HT1080 (cell line): ENCODE results near the gene ABCA1. TPM values are rescaled to one million over a fixed set of nuclear protein-coding genes. Genes with fewer than 3 reads are reported as not detected.
"Not testable (repeated sequence)": the region's sequence is repeated elsewhere in the genome, so short reads cannot be mapped to it uniquely, and the experiment has no call there.

Source experiments
- DNase-seq: peaks from one replicate; pipeline ENCODE4 v3.0.0-alpha.2; 2015; ENCODE audit warnings: low read depth
- total RNA-seq: library from RNA; depleted of rRNA; stranded (reverse); fragments of >200 nt; shearing (Covaris generic); gene quantifications from 2 replicates; pipeline ENCODE4 v1.2.3, GENCODE V29; 2014

The ABCA1 gene
- total RNA-seq, 1 experiment from 2014 or later: 6.4 TPM

DNA sequence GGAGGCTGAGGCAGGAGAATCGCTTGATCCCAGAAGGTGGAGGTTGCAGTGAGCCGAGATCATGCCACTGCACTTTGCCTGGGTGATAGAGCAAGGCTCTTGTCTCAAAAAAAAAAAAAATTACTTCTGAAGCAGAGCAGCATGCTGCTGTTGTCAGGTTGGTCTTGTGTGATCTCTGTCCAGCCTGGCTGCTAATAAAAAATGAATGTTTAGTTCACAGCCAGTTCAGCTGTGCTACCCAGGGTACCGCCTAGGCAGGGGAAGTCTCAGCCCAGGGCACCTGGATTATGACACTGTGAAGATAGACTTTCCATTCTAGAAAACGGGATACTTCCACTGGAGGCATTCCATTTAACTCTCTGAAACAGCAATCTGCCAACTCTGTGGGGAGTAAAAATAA is 23.5 kb upstream of the ABCA1 start:
- no peak for DNase-seq

DNA sequence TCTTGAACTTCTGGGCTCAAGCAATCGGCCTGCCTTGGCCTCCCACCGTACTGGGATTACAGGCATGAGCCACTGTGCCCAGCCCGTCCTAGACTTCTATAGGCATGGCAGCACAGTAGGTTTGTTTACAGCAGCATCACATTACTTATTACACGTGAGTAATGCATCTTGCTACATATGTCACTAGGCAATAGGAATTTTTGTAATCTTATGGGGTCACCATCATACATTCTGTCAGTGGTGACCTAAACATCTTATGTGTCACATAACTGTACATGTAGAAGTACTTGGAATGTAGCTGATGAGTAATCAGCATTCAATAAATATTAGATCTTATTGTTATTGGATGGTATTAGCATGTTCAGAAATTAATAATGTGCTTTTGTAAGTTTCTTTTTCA is 22.9 kb upstream of the ABCA1 start:
- DNase-seq: no peak

DNA sequence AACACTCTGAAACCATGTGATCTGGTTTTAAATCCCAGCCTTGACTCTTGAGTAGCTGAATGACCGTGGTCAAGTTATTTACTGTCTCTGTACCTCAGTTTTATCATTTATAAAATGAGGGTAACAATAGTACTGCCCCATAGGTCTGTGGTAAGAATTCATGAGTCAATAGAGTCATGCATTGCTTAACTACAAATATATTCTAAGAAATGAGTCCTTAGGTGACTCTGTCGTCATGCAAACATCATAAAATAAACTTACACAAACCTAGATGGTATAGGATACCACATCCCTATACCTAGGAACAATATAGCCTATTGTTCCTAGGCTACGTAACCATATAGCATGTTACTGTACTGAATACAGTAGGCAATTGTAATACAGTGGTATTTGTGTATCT is 20.3 kb upstream of the ABCA1 start:
- DNase-seq: peak; percentile 37

DNA sequence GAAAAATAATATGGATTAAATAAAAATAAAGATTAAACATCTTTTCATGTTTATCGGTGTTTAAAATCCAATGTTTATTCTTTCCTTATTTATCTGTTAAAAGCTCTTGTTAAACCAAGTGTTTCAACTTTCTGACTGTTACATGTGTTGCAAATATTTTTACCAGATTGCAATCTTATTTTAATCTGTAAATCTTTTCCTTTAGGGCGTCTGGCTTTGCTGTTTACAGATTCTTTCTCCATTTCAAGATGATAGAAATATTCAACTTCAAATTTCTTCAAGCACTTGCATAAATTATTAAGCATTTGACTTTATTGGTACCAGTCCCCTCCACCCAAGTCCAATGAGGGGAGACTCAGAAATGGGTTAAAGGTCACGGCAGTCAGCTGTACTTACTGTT is 16.9 kb upstream of the ABCA1 start:
- no peak for DNase-seq

DNA sequence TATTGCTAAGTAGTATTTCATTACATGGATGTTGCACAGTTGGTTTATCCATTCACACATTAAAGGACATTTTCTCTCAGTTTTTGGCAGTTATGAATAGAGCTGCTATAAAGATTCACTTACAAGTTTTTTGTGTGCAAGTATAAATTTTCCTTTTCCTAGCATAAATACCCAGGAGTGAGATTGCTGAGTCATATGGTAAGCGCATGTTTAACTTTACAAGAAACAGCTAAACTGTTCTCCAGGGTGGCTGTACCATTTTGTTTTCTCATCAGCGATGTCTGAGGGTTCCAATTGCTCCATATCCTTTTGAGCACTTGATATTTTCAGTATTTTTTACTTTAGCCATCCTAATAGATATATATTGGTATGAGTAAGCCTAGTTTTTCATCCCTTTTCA is 16.4 kb upstream of the ABCA1 start:
- peak; percentile 6 for DNase-seq

DNA sequence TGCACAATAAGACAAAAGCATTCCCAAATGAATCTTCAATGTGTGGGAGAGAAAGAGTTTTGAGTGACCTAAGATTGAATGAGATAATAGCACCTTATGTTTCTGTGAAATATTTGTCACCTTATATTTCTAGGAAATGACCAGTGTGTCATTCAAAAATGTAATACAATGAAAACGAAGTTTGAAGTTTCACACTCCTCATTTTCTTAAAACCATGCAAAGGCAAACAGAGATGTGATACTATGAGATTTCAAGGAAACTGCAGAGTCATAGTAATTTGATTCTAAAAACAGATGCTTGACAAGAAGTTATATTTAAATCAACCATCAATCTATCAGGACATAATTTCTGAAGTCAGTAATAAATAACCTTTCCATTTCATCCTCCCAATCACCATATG is 13.6 kb upstream of the ABCA1 start:
- DNase-seq: no peak

DNA sequence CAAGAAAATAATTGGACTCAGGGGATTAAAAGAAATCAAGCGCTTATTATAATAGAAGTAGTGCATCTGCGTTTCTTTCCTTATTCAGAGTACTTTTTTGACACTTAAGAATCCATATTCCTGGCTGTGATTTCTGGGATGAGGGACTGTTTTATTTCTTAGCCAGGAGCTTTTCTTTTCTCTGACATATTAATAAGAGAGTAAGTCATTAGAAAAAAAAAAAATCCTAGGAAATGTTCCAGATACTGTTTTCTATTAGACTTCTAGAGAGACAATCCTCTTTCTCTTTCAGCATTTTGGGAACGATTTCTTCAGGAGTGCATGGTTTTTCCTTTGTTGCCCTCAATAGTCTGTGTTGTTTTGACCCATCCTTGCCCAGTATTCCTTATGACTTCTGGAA is 8.3 kb upstream of the ABCA1 start:
- DNase-seq: no peak

DNA sequence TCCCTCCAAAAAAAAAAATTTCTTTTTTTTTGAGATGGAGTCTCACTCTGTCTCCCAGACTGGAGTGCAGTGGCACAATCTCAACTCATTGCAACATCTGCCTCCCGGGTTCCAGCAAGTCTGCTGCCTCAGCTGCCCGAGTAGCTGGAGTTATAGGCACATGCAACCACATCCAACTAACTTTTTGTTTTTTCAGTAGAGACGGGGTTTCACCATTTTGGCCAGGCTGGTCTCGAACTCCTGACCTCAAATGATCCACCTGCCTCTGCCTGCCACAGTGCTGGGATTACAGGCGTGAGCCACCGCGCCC is 7.5 kb upstream of the ABCA1 start:
- DNase-seq: not testable (repeated sequence)

DNA sequence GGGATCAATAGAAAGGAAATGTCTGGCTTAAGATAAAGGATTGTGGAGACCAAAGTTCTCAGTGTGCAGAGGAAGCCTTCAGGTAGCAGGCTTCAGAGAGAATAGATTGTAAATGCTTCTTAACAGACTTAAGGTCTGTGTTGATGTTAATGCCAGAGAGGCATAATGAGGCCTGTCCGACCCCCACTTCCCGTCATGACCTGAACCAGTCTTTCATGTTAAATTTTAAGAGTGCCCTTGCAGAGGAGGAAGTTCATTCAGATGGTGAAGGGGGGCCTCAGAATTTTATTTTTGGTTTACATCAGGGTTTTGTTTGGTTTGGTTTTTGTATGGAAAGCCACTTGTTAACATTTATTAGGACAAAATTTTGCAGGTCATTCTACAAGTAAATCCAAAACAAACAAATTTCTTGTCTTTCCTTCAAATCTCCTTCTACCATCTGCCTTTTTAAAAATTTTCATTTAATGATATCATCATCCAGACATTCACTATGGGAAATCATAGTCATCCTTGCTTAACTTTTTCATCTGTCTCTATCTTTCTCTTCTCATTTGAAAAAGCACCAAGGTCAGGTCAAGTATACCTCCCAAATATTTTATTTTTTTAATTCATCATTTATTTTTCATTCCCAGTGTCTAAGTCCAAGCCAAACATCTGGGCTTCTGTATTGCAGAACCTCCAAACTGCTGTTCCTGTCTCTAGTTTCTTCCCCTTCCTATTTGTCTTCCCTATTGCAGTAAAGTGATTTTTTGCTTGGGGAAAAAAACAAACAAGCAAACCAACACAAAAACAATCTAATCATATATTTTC is 6.9 kb upstream of the ABCA1 start:
- DNase-seq: no peak

DNA sequence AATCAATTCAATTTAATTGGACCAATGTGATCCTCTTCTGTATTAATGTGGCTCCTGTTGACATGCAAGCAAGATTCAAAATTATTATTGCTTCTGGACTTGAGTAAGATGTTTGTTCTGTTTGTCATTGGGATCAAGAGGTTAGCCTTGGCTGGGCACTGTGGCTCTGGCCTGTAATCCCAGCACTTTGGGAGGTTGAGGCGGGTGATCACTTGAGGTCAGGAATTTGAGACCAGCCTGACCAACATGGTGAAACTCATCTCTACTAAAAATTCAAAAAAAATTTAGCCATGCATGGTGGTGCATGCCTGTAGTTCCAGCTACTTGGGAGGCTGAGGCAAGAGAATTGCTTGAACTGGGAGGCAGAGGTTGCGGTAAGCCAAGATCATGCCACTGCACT is 5.1 kb upstream of the ABCA1 start:
- DNase-seq: not testable (repeated sequence)

DNA sequence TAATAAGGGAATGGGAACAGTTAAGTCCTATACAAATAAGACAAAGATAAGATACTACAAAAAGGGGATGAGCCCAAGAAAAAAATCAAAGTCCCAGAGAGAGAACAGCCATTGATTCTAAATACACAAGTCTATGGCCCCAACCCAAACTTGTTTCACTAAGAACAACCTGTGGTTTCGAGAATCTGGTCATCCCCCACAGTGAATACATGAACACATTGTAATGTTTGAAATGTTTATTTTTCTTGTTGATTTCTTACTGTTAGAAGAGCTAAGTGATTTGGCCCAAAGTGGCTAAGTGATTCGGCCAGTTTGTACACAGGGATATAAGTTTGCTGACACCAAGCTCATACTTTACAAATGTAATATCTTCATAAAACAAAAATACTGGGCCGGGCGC is 3.3 kb upstream of the ABCA1 start:
- no peak for DNase-seq

DNA sequence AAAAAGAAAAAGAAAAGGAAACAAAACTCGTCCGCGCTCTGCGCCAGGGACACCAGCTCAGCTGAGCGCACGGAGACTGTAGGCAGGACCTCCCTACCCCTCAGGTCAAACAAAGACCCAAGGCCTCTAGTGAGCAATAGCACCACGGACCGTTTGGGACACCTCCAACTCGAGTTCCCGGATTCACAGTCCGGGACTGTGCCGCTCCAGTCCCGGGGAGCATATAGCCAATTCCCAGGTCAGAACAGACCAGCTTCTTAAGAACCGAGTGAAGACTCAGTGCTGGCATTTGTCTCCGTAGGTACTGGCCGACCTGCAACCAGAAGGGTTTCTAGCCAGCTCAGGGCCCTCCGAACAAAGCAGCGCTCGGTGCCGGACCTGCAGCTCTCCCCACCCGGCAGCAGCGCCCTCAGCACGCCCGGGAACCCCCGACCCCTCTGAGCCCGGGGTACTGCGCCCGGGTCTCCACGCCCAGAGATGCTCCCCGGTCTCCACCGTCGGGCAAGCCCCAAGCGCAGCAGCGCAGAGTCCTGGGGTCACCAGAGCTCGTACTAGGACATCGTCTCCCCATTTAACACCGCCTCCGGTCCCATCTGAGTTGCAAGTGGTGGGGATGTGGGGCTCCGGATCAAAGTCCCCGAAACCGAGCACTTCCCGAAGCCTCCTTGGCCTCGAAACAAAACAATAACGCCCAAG is 591 bp downstream of the ABCA1 start:
- peak; percentile 16 for DNase-seq

DNA sequence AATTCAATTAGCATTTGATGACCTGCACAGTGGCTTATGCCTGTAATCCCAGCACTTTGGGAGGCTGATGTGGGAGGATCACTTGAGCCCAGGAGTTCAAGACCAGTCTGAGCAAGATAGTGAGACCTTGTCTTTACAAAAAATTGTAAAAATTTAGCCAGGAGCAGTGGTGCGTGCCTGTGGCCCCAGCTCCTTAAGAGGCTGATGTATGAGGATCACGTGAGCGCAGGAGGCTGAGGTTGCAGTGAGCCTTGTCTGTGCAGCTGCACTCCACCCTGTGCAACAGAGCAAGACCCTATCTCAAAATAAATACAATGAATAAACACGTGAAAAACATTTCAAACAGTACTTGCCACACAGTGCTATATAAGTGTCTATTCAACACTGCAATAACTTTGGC is 4.2 kb downstream of the ABCA1 start:
- no peak for DNase-seq

DNA sequence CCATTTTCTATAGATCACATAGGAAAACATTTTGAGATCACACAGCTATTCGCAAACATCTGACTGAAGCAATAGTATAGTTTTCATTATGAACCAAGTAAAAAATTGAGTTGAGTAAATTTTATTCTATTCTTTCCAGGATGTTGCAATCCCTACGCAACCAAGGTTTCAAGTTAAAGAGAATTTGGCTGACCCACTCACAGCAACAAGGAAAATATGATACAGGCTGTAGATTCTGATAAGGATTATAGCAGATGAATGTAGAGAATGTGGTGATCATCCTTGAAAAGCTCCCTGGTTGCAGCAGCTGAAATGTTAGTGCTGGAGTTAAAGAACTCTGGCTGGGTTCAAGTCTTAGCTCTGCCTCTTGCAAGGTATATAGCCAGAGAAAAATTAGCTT is 4.7 kb downstream of the ABCA1 start:
- no peak for DNase-seq

DNA sequence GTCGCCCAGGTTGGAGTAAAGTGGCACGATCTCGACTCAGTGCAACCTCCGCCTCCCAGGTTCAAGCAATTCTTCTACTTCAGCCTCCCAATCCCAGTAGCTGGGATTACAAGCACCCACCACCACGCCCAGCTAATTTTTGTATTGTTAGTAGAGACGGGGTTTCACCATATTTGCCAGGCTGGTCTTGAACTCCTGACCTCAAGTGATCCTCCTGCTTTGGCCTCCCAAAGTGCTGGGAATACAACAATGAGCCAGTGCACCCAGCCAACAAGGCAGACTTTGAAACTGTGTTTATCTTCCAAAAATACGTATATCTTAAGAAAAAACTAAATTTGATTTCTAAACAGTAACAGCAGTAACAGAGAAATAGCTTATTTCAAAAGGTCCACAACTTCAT is 5.2 kb downstream of the ABCA1 start:
- DNase-seq: not testable (repeated sequence)

DNA sequence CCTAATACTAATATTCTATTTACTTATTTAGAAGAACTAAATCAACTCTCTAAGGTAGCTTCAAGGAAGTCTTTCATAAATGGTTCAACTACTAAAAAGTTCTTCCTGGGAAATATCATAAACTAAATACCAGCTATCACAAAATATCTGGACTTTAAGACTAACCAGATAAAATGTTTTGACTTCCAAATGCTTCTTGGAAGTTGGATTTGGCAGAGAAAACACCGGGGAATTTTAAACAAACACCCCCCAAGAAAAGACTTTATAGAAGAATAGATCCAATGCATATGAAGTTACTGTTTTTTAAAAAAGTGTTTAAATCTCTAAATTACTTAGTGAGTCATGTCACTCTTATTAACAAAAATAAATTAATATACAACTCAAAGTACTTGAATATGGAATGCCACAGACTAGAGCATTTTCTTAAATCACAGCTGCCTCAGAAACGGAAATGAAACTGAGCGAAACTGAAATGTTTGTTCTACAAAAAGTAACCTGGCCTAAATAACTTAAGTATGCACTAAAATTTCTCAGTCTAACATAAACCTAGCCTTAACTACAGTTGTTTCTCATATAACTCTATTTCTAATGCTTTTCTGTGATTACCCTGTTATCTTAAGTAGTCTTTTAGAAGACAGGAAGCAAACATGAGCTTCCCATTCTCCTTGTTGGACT is 6.8 kb downstream of the ABCA1 start:
- no peak for DNase-seq

DNA sequence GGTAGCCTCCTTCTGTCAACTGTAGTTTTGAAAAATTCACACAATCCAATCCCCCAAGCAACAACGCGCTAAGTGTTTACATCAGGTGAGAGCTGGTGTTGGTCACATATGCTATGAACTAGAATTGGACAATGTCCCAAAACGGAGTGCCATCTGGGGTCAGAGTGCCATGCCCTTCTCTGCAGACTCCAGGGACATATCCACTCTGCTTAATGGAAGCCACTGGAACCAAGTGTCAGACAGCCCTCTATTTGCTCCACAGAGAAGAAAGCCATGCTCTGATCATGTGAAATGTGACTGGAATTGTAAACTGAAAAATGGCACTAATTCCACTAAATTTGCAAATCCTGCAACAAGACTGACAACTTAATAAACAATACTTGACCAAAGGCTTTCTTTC is 12.2 kb downstream of the ABCA1 start:
- DNase-seq: no peak

DNA sequence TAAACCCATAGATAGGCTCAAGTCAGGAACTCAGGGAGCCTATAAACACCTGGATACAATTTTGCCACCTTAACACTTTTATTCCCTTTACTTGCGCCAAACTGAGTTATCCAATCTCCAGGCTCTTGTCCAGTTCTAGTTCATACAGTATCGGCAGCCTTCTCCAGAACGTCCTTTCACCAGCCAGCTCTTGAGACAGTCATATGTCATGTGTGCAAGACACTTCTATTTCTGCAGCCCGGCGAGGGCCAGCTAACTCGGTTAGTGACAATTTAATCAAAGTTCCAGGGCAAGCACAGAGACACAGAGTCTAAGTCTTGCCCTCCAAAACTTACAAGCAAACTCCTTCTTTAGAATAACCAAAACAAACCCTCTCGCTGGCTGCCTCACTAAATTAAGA is 12.9 kb downstream of the ABCA1 start:
- no peak for DNase-seq

DNA sequence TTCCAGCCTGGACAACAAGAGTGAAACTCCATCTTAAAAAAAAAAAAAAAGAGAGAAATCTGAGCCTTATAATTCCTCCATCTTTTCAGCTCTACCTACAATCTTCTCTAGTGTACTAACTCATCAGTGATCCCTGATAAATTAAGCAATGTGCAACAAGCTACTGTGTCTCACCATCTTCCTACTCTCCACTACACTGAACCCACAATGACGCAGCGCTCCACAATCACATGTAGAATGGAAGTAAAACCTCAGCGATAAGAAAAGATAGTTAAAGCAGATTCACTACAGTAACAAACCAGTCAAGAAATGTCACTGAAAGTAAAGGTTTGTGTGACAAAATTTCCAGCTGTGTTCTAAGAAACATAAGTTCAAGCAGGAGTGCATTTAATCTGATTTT is 13.5 kb downstream of the ABCA1 start:
- DNase-seq: no peak

DNA sequence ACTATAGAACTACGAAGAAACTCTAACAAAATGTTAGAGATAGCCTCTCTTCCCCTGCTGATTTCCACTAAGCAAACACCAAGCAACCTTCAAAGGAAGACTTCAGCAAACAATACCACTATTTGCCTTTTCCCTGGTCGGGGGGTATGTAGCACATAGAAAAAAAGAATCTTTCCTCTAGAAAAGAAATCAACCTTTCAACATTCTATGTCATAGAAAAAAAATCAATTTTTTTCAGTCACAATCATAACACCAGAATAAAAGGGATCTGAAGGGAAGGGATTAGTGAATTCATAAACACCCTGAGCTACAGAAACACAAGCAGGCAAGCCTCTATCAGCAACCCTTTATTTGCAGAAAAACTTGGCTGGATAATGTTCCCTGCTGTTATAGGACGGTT is 15.3 kb downstream of the ABCA1 start:
- DNase-seq: no peak

DNA sequence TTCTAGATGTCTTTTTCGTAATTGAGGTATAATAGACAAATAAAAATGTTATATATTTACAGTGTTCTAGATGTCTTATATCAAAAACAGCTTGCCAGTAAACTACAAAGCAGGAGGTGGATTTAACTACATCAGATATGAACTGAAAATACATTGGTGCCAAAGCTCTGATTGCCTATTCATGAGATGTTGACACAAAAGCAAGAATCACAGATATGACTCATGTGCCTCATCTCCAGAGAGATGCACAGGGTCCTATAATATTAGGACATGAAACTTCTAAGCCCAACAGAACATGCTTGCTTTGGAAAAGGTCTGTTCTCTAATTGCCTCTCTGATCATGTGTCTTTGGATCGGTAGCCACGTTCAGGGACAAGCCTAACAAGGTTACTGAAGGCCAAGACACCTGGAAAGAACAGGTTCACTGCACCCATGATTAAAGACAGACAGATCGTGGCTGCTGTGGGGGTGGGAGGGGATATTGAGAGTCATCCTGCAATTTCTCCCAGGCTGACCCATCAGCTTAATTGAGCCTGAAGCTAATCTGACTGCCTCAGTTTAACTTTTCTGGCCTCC is 16.8 kb downstream of the ABCA1 start:
- DNase-seq: peak; percentile 24

DNA sequence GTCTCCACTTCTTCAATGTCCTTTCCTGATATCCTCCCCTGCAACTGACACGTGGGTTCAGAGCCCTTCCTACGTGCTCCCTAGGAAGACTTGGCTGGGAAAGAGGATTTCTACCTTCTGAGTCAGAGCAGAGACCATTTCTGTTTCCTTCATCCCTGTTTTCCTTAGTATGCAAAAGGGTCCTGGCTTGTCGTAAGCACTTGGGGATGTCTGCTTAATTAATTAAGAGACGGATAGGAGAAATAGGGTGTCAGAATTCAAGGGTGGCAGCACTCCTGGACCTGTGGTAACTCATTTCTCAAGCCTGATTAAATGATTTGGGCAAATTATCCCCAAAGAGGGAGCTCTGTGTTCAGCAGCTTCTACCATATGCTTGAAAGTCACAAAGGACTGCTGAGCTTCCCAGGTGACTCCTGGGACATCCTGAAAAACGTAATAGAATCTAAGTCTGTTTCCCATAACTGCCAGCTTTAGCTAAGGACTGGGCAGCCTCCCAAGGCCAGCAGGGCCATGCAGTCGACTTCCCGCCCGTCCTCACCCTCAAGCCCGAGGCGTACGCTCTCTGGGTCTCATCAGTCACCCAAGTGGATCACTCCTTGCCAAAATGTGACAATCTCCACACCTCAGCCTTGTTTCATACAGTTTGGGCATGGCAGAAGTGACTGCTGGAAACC is 20.5 kb downstream of the ABCA1 start:
- peak; percentile 83 for DNase-seq
